ENCODE measurements around the gene UGT1A9.

Gene UGT1A9

DNA sequence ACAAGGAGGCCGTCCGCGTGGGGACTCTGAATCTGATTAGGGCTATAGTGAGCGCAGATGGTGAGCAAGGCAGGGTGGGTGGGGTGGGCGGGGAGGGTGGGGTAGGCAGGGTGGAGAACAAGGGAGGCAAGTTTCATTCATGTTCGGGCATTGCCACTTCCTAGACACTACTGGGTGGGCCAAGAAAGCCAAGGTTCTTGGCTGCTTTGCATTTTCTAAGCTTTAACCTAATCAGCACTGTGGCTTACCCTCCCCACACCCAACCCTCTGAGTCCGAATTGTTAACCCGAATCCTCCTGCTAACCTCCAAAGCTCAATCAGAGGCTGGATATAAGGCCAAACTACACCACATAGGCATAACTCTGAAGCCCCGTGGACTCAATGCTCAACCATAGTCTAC lies 124.6 kb downstream of the UGT1A9 start:
- DNase-seq (ENCODE audit: low read depth, low spot score) = no peak

DNA sequence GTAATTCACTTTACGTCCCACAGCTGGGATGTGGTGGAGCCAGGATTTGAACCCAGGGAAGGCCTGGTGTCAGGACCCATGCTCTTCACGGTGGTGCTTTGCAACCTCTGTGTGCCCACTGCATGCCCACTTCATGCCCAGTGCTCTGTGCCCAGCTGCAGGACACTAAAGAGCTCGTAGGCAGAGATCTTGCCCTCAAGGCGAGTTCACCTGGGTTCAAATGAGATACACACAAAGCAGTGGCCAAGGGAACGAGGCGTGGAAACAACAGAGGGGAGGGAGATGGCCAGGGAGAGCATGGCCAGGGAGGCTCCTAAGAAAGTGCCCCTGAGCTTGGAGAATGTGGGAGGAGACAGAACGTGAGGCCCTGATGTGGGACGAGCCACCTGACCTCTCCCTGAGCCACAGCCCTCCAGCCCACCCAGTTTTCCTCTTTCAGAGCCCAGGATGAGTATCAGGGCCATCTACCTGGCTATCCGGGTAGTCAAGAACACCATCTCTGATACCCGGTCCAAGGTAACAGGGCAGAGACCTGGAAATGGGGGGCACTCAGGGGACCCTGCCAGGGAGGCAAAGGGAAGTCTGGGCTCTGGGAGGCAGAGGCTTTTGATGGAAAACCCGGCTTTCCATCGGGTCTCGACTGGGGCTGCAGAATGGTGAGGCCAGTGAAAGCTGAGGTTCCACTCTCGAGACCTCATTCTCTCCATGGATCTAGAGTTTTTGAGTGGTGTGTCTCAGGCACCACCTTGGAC lies 126.8 kb downstream of the UGT1A9 start:
- DNase-seq (ENCODE audit: low read depth, low spot score) = no peak

DNA sequence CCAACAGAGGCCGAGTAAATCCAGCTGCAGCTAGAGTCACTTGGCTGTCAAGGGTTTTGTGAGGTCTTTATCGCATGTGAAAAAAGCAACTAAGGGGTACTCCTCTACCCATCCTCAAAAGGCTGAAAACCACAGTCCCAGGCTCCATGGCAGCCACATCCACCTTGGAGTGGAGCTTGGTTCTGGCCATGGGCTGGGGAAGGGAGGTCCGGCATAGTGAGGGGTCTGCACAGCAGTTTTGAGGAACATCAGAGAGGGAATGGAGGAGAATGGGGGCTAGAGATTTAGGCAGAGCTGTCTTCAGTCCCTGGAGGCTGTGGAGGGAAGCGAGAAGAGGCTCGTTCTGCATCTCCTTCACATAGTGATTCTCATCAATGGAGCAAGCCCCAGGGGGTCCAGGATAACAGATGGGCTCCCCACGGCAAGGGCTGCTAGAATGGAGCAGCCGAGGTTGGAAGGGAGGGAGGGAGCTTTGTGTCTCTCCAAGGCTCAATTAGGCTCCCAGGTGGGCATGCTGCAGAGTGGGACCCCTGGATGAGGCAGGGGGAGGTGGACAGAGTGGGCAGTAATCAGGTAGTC lies 127.5 kb downstream of the UGT1A9 start:
- no peak for DNase-seq (ENCODE audit: low read depth, low spot score)

DNA sequence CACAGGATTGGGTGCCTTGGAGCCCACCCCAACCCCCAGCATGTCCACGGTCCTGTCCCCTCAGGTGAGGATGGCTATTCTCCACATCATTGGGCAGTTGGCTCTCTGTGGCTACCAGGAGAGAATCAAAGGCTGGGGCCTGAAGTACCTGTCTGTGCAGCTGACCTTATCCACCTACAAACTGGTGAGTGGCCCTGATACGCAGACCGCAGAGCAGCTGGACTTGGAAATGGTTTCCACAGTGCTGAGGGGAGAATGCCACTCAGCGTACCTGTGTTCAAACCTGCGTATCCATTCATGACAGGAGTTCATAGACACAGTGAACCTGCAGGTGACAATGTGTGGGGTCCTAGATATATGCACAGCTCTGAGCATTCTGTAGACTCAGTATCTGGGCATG lies 128.0 kb downstream of the UGT1A9 start:
- no peak for DNase-seq (ENCODE audit: low read depth, low spot score)

DNA sequence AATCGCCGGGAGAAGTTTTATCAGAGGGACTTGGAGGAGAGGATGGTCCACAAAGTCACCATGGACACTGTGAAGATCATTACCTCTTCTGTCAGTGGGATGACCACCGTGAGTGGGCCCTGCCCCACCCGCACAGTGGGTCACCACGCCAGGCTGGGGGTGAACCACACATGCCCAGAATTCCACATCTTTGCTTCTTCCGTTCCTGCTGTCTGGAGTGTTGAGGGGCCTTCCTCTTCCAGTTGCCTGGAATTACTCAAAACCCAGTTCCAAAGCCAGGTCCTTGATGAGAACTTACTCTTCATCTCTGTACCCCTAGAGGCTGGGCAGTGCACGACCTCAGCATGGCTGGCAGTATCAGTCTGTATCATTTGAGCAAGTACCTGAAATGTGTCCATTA lies 128.5 kb downstream of the UGT1A9 start:
- DNase-seq (ENCODE audit: low read depth, low spot score) = no peak

DNA sequence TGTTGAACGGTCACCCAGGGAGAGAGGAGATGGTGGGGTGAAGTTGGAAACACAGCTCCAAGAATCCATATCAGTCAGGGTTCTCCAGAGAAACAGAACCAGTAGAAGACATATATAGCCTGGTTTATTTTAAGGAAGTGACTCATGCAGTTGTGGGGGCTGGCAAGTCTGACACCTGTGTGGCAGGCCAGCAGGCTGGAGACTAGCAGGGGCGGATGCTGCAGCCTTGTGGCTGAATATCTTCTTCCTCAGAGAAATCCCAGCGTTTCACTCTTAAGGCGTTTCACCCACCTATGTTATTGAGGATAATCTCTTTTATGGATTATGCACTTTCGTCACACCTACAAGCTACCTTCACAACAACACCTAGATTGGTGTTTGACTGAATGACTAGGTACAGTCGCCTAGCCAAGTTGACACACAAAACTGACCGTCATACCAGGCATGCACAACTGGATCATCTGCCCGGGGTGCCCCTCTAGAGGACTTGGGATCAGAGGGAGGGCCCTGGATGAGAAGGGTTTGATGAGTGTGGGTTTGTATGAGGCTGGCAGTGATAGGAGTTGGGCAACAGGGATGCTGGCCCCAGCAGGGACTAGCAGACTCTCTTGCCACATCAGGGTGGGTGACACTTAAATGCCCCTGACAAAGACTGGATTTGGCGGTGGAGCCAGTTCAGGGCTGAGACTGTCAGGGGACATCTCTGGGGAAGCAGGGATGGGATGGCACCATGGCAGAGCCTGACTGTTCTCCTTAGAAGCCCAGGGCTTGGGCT lies 129.8 kb downstream of the UGT1A9 start:
- DNase-seq (ENCODE audit: low read depth, low spot score) = no peak

DNA sequence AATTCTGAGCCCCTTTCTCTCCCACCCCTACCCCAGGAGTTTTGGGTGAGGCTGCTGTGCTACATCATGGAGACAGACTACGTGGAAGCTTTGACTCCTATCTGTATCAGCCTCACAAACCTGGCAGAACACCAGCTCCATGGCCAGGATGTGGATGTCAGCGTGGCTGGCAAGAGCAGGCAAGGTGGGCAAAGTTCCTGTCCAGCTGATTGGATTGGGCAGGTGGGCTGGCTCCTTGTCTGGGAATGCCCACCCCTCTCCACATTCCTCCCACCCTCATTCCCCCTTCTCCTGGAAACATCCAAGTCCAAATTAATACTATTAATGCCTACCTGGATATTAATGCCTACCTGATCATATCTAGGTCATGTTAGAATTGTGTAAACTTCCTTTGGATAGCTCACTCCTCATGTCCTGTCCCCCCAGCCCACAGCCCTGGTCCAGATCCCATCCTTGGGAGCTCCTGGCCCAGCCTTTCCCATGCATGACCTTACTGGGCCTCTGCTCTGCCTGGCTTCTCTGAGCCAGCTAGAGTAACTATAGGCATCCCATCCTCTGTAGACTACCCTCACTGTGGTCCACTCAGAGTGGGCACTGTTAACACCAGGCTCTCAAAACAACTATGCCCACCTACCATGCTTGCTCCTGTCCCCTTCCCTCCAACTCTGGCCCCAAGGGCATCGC lies 130.6 kb downstream of the UGT1A9 start:
- no peak for DNase-seq (ENCODE audit: low read depth, low spot score)

DNA sequence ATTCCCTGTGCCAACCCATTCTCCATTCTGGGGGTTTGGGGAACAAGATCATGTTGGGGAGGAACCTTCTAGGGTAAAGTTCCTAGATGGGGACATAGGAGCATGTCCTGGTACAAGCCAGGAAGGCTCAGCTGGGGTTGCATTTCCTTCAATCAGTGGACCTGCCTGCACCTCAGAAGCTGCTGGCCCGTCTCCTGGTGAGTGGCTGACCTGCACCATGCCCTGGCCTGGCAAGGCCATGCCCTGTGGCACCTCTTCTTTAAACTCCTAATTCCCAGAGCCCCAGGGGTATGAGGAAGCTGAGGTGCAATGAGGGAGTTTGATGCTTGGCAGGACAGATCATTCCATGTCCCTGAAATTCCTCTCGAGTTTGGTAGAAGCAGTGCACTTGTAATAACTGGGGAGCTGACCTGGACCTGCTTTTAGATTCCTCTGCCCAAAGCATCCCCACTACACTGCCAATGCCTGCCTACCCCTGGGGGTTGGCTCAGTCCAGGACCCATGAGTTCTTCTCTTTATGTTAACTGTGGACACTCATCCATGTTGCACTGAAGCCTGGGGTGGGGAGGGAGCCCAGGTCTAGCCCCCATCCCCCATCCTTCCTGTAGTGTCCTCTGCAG lies 131.7 kb downstream of the UGT1A9 start:
- no peak for DNase-seq (ENCODE audit: low read depth, low spot score)

DNA sequence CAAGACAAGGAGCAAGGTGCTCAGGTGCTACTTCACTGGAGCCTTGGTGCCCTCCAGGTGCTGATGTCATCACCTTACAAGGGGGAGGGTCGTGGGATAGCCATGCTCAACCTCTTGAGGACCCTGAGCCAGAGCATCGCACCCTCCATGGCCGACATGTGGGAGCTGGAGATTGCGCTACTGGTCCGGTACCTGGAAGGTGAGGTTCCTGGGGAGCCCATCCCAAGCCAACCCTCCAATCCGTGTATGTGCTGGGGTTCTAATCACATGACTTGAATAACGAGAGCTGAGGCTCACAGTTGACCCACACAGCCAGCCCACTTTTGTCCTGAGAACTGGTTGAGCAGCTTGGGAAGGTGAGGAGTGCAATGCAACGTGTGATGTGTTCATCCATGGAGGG lies 132.3 kb downstream of the UGT1A9 start:
- no peak for DNase-seq (ENCODE audit: low read depth, low spot score)

DNA sequence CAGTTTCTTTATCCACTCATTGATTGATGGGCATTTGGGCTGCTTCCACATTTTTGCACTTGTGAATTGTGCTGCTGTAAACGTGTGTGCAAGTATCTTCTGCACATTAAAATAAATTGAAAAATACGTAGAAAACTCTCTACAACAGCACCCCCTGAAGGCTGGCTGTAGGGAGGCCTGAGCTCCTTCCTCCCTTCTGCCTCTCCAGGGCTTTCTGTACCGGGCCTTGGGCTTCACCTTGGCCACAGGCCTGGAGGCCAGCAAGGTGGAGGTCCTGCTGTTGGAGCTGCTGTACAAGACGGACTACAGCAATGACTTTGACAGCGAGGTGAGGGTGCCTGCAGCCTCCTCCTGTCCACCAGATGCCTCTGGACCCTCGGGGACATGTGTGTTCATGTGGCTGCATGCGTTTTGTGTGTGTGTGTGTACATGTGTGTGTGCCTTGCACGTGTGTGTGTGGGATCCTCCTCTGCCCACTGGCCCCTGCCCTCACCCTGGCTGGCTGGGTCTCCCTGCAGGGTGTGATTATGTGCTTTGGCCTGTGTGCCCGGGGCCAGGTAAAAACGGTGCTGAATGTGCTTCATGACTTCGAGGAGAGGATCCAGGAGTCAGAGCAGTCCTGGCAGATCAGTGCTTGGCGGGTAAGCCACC lies 135.6 kb downstream of the UGT1A9 start:
- DNase-seq (ENCODE audit: low read depth, low spot score) = no peak

DNA sequence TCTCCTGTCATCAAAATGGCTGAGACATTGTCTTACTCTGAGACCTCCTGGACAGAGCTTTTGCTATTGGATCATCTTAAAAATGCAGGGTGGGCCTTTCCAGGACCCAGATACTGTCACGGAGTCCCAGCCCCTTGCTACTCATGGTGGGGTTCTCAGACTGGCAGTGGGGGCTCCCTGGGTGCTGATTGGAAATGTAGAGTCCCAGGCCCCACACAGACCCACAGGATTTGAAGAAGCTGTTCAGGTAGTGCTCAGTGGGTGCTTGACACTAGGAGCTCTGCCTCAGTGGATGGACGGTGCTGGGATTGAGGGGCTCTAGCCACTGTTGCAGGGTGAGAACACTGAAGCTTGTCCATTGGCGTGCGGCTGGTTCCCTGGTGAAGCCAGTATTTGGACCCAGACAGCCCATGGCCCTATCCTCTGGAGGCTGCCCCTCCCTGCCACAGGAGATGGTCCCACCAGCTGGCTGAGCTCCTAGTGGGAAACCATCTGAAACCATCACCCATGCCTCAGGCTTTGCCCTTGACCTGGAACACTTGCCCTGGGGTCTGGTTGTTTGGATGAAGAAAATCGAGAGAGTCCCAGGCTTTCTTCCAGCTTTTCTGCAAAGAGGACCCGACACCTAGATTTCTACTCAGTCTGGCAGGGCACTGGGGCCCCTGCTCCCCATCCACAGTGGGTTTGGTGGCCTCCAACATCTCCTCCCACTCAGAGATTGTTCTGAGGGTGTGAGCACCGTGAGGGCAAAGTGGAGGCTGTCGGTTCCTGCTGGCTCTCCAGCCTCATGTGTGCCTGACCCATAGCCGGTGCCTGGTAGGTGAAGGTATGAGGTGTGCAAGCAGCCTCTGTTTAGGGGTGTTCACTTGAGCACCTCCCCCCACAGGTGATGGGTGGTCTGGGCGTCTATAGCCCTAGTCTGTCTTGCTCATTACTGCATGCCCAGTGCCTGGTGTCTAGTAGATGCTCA lies 136.6 kb downstream of the UGT1A9 start:
- DNase-seq (ENCODE audit: low read depth, low spot score) = no peak

DNA sequence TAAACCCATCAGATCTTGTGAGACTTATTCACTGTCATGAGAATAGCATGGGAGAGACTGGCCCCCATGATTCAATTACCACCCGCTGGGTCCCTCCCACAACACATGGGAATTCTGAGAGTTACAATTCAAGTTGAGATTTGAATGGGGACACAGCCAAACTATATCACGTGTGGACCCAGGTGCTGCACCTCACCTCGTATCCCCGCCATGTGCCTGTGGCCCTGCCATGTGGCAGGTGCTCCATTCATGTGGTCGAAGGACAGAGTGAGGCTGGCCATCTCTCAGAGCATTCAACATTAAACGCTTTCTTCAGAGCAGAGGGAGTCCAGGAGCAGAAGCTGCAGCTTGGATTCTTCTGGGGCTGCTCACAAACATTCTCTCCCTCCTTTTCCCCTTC lies 138.7 kb downstream of the UGT1A9 start:
- DNase-seq (ENCODE audit: low read depth, low spot score) = no peak

DNA sequence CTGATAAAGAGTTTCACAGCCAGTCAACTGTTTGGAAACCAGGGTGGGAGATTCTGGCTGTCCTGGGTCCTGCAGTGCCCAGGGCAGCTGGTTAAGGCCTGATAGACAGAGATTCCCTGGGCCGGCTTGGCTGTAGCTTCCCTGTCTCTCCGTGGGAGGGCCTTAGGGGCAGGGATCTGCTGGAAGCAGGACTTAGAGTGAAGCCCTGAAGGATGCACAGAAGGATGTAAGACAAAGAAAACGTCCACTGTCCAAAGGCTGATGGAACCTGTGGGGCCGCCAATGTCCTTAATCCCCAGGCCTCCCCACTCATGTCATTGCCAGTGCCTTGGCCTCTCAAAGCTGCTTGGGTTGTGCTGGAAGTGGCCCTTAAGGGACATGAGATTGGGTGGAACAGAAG lies 139.4 kb downstream of the UGT1A9 start:
- no peak for DNase-seq (ENCODE audit: low read depth, low spot score)

DNA sequence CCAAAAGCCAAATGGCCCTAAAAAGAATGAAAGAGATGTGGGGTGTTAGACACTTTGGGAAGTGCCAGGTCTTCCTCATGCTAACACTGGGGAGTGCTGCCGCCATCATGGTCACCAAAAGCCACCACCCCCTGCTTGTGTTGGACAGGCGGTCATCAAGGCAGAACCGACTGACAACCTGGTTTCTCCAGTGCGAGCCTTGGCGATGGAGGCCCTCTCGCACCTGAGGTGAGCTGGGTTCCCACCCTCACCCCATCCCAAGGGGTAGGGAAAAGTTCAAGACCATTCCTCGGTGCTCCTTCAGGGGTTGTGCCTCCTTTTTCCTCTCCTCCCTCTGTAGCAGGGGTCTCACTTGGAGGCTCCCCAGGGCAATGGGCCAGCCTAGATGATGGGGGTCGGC lies 140.0 kb downstream of the UGT1A9 start:
- no peak for DNase-seq (ENCODE audit: low read depth, low spot score)

DNA sequence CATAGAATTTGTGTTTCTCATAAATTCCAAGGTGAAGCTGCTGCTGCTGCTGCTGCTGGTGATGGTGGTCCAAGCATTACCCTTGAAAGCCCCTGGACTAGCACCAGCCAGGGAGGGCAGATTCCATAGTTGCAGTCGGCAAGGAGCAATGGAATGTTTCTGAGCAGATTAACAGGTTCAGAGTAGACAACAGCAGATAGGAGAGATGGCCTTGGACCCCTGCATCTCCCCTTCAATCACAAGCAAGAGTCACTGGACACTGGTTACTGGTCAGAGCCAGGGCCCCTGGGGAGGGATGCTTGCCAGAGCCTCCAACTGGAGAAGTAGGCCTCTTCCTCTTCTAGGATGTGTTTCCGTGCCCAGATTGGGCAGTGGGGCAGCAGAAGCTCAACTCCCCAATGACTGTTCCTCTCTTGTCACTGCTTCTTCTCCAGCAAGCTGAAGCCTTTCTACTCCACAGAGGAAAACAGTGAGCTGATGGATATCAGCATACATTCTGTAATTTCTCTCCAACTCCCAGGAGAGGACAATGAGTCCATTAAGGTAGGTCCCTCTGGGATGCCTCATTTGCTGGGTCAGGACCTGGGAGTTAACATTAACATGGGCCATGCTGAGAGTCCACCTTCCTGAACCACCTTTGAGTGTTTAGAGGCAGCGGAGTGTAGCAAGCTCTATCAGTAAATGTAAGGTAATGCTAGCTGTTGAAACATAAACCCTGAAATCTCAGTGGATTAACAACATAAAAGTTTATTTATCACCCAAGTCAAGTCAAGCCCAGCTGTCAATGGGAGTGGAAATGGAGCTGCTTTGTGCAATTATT lies 141.7 kb downstream of the UGT1A9 start:
- no peak for DNase-seq (ENCODE audit: low read depth, low spot score)

DNA sequence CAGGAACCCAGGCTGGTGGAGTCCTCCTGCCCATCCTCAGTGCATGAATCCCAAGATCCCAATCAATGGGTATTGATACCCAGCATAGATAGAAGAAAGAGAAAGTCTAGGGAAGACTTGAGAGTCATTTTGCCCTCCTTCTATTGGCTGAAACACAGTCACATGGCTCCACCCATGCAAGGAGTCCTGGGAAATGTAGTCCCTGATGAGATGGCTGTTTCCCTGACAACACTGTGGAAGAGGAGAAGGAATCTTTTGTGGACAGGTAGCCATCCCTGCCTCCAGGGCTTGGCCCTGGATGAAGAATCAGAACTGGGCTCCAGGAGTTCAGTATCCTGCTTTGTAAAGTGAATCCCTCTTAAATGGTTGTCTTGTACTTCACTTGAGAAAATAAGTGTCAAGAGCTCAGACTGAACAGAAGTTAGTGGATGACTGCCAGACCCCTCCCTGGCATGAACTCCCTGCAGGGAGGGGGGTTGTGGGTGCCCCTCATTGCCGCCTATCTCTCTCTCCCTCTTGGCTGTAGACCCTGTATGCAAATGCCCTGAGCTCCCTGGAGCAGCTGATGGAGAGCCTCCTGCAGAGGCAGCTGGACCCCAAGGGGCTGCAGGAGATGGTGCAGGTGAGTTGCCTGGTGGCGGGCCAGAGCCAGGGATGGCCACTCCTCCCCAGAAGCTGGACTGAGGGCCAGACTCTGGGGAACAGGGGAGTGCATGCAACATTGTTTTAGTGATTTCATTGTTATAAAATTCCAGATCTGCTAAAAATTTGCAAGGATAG lies 142.5 kb downstream of the UGT1A9 start:
- DNase-seq (ENCODE audit: low read depth, low spot score) = no peak

DNA sequence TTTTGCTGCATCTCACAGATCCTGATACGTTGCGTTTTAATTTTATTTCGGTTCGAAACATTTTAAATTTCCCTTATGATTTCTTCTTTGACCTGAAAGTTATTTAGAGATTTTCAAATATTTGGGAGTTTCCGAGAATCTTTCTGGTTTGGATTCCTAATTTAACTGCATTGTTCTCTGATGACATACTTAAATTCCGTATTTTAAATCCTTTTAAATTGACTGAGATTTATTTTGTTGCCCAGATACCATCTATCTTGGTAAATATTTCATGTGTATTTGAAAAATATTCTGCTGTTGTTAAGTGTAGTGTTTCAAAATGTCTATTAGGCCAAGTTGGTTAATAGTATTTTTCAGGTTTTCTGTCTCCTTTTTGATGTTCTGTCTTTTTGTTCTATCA lies 144.2 kb downstream of the UGT1A9 start:
- no peak for DNase-seq (ENCODE audit: low read depth, low spot score)

DNA sequence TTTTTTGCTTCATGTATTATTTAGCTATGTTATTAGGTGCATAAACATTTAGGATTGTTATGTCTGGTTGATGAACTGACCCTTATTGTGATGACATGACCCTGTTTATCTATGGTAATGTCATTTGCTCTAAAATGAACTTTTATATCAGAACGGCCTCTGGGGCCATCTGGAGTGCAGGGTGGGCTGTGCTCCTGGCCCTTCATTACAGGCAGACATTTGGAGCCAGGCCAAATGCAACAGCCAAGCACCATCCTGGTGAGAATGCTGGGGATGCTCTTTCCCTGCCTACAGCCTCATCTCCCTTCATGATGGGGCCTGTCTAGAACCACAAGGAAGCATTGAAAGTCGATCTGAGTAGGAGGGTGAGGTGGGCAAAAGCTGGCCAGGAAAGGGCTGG lies 144.6 kb downstream of the UGT1A9 start:
- no peak for DNase-seq (ENCODE audit: low read depth, low spot score)

DNA sequence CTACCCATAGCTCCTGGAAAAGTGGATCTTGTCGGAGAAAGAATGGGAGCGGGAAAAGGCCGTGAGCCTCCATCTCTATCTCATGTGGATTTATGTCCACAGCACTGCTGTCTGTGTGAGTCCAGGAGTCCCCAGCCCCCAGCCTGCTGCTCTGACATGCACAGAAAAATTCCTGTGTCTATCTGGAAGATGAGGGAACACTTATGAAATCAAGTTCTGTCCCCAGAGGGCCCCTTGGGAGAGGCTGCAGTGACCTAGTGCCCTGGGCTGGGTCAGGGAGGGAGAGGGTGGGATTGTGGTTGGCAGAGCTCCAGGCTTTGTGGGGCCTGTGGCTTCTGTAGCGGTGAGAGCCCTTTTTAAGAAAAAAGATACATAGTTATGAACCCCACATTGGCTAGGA lies 145.1 kb downstream of the UGT1A9 start:
- no peak for DNase-seq (ENCODE audit: low read depth, low spot score)

Measured in iPS DF 19.7 (cell line).